Tibial nerve (tissue), 4 donors: Measurements from ENCODE around the gene MT2A. TPM values are rescaled to one million over a fixed set of nuclear protein-coding genes. Genes with fewer than 3 reads are reported as not detected.

Experiments used
- DNase-seq, 2 donors: peaks; one replicate each; pipeline ENCODE4 v3.0.0-alpha.2; 2019; ENCODE audit warnings: low spot score in 2 of 2
- H3K27ac ChIP-seq, 4 donors: fragments of 200-600 bp; sonication (generic) in 3 of 4; one replicate each; pipeline ENCODE4 v1.5.1; 2017 to 2019; ENCODE audit warnings: mild to moderate bottlenecking in 1 of 4
- H3K27me3 ChIP-seq, 2 donors: fragments of 200-600 bp; sonication (generic) in 1 of 2; one replicate each; pipeline versions ENCODE4 v1.5.1 to v1.6.0; 2017 to 2019
- H3K36me3 ChIP-seq, 3 donors: fragments of 200-600 bp; sonication (generic); one replicate each; pipeline ENCODE4 v1.5.1; 2018 to 2019
- H3K4me1 ChIP-seq, 4 donors: fragments of 200-600 bp; sonication (generic) in 3 of 4; one replicate each; pipeline ENCODE4 v1.5.1; 2017 to 2019
- H3K4me3 ChIP-seq, 4 donors: fragments of 200-600 bp; sonication (generic) in 3 of 4; one replicate each; pipeline ENCODE4 v1.5.1; 2017 to 2019; ENCODE audit warnings: mild to moderate bottlenecking in 1 of 4, moderate library complexity in 1 of 4
- H3K9me3 ChIP-seq, 4 donors: fragments of 200-600 bp; sonication (generic) in 3 of 4; one replicate each; pipeline ENCODE4 v1.5.1; 2017 to 2019
- EP300 ChIP-seq, 2 donors: sonication (generic); formaldehyde crosslinking; IDR thresholded peaks; one replicate each; pipeline ENCODE4 v1.6.1; 2017; ENCODE audit warnings: antibody characterized with exemption in 2 of 2, mild to moderate bottlenecking in 1 of 2
- POLR2A ChIP-seq, 2 donors: fragments of 450-650 bp; IDR thresholded peaks; one replicate each; pipeline ENCODE4 v1.6.1; 2017; ENCODE audit warnings: antibody characterized with exemption in 2 of 2, mild to moderate bottlenecking in 2 of 2, moderate library complexity in 2 of 2
- WGBS, 2 donors: methylation state at CpG; one replicate each; pipeline ENCODE4 v1.1.5; 2018; 5-methylcytosine and 5-hydroxymethylcytosine counted together
- total RNA-seq, 4 donors: library from RNA; depleted of rRNA; stranded (reverse); fragments of >200 nt; gene quantifications; one replicate each; pipeline ENCODE4 v1.1.0, GENCODE V29; 2016
- TF ChIP-seq, protein P1 (sequence below), 5 experiments: fragments of 200-600 bp in 3 of 5; fragments of 450-650 bp in 2 of 5; sonication (generic) in 3 of 5; IDR thresholded peaks; one replicate each; pipeline ENCODE4 v1.5.1; 2016 to 2019; ENCODE audit warnings: antibody characterized with exemption in 5 of 5, mild to moderate bottlenecking in 3 of 5, moderate library complexity in 2 of 5

MT2A gene
- total RNA-seq, 4 donors from 2014 or later: 154 to 612 (median 354) TPM

DNA sequence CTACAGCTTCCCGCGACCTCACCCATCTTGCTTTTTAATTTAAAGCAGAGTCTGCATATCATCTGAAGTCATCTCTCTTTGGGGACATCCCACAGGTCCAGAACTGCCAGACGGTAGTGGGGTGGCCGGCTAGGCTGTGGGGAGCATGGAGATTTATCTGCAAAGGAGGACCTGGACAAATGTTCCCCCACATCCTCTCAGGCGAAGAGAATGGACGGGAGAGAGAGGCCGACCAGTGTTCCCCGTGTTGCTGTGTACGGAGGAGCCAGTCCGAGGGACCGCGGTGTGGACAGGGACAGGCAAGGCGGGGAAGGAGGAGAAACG is 23.4 kb downstream of the MT2A start:
- H3K4me3 ChIP-seq: peak overlapping the region; percentile 38 to 60 (median 50)
- no peaks in the 10 kb centered on the region for H3K9me3 ChIP-seq
- H3K36me3 ChIP-seq: no peaks in the 10 kb centered on the region
- DNase-seq: no peak
- WGBS, 2 donors: 25 to 29% methylated on average over 13 to 14 of the region's 14 CpGs
- H3K27ac ChIP-seq: peak overlapping the region; percentile 47 to 94 (median 84)
- TF ChIP-seq EP300 (IDR thresholded peaks at IDR 0.05) (no peak), POLR2A (IDR thresholded peaks at IDR 0.05) (no peak)
- TF ChIP-seq, protein P1, sequence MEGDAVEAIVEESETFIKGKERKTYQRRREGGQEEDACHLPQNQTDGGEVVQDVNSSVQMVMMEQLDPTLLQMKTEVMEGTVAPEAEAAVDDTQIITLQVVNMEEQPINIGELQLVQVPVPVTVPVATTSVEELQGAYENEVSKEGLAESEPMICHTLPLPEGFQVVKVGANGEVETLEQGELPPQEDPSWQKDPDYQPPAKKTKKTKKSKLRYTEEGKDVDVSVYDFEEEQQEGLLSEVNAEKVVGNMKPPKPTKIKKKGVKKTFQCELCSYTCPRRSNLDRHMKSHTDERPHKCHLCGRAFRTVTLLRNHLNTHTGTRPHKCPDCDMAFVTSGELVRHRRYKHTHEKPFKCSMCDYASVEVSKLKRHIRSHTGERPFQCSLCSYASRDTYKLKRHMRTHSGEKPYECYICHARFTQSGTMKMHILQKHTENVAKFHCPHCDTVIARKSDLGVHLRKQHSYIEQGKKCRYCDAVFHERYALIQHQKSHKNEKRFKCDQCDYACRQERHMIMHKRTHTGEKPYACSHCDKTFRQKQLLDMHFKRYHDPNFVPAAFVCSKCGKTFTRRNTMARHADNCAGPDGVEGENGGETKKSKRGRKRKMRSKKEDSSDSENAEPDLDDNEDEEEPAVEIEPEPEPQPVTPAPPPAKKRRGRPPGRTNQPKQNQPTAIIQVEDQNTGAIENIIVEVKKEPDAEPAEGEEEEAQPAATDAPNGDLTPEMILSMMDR (IDR thresholded peaks at IDR 0.05): no peak
- H3K27me3 ChIP-seq: peaks cover 0 to 21% of the 10 kb centered on the region in 2 donors
- H3K4me1 ChIP-seq: peaks cover 0 to 63% (median 13%) of the 10 kb centered on the region in 4 donors

DNA sequence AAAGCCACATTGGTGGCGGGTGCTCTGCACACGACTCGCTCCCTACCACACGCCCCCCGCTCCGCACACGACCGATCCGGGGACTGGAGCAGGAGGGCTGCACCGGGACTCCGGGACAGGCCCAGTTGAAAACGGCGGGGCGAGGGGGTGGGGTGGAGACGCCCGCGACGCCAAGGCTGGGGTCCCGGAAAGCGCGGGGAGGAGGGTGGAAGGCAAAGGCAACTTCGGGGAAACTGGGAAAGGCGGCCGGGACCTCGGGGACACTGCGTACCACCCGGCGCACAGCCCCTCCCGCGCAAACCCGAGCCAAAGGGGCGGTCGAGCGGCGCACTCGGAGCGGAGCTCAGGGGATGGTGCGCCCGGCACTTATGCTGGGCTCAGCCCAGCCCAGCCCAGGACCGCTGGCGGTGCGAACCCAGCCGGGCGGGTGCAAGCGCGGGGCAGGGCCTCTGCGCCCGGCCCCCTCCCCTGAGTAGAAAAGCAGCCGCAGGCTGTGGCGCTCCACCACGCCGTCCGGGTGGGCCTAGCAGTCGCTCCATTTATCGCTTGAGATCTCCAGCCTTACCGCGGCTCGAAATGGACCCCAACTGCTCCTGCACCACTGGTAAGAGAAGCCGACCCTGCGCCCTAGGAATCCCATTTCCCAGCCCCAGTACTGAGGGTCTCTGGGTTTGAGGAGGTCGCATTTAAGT is 23.9 kb downstream of the MT2A start, which contains the start of gene MT1M:
Gene MT1M, plus strand, starts transcription at position 504 of the 692 bp plus-strand sequence. Its CDS starts 73 bp downstream, at position 577.
- WGBS, 2 donors: 0 to 1% methylated on average over 27 to 55 of the region's 61 CpGs
- Histone ChIP-seq H3K36me3 (no peaks in the 10 kb centered on the region), H3K27ac (peak within 1 kb of the TSS; percentile 47 to 94 (median 84)), H3K27me3 (peaks cover 0 to 24% of the 10 kb centered on the region in 2 donors), H3K4me1 (peaks cover 0 to 61% (median 13%) of the 10 kb centered on the region in 4 donors), H3K4me3 (peak within 1 kb of the TSS; percentile 38 to 60 (median 50)), H3K9me3 (no peaks in the 10 kb centered on the region)
- no peak for DNase-seq
- TF ChIP-seq EP300 (IDR thresholded peaks at IDR 0.05) (peak; percentile 45 to 93), POLR2A (IDR thresholded peaks at IDR 0.05) (peak; percentile 47 to 56)
- TF ChIP-seq, protein P1 (IDR thresholded peaks at IDR 0.05): peak in 1 of 5 experiments; percentile 23

DNA sequence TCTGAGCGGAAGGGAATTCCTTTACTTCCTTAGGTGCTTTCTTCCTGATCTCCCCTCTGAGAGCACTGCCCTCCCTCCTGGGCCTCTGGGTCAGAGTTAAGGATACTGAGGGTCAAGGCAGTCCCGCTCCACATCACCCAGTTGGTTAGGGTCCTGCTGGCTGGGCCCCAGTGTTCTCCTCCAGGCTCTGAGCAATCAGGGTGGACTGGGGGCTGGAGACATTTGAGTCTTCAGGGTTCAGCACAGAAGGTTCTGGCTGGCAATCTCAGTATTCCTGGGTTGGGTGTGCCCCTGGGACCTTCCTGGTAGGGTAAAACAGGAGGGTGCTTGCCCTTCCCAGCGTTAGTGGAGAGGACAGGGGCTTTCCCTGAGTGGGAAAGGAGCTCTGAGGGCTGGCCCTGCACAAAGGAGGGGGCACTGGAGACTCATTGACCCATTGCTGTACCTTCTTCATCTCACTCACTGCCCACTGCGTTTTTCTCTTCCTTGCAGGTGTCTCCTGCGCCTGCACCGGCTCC is 24.5 kb downstream of the MT2A start:
- H3K4me1 ChIP-seq: peaks cover 0 to 64% (median 14%) of the 10 kb centered on the region in 4 donors
- H3K36me3 ChIP-seq: no peaks in the 10 kb centered on the region
- no peak for DNase-seq
- H3K27ac ChIP-seq: peak overlapping the region; percentile 47 to 94 (median 84)
- peak overlapping the region; percentile 38 to 60 (median 50) for H3K4me3 ChIP-seq
- H3K27me3 ChIP-seq: peaks cover 0 to 29% of the 10 kb centered on the region in 2 donors
- WGBS, 2 donors: 51% methylated on average over 6 of the region's 6 CpGs
- TF ChIP-seq EP300 (IDR thresholded peaks at IDR 0.05): no peak
- TF ChIP-seq POLR2A (IDR thresholded peaks at IDR 0.05): no peak
- TF ChIP-seq, protein P1 (IDR thresholded peaks at IDR 0.05): no peak
- H3K9me3 ChIP-seq: no peaks in the 10 kb centered on the region

DNA sequence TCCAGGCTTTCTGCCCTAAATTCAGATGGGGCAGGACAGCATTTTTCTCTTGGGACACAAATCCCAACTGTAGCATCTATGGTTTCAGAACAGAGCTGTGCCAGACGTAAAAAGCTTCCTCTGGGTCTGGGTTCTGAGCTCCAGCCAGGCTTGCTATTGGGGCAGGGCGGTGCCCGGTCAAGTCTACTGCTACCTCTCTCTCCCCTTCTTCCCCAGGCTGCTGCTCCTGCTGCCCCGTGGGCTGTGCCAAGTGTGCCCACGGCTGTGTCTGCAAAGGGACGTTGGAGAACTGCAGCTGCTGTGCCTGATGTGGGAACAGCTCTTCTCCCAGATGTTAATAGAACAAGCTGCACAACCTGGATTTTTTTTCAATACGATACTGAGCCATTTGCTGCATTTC is 25.2 kb downstream of the MT2A start:
- Histone ChIP-seq H3K4me3 (peak overlapping the region; percentile 38 to 60 (median 50)), H3K36me3 (no peaks in the 10 kb centered on the region), H3K4me1 (peaks cover 0 to 69% (median 17%) of the 10 kb centered on the region in 4 donors), H3K27ac (peak overlapping the region in 3 of 4 donors; percentile 47 to 94 (median 90)), H3K27me3 (peaks cover 0 to 36% of the 10 kb centered on the region in 2 donors), H3K9me3 (no peaks in the 10 kb centered on the region)
- TF ChIP-seq EP300 (IDR thresholded peaks at IDR 0.05): no peak
- TF ChIP-seq POLR2A (IDR thresholded peaks at IDR 0.05): no peak
- WGBS, 2 donors: 60 to 68% methylated on average over 6 to 7 of the region's 7 CpGs
- DNase-seq: no peak

DNA sequence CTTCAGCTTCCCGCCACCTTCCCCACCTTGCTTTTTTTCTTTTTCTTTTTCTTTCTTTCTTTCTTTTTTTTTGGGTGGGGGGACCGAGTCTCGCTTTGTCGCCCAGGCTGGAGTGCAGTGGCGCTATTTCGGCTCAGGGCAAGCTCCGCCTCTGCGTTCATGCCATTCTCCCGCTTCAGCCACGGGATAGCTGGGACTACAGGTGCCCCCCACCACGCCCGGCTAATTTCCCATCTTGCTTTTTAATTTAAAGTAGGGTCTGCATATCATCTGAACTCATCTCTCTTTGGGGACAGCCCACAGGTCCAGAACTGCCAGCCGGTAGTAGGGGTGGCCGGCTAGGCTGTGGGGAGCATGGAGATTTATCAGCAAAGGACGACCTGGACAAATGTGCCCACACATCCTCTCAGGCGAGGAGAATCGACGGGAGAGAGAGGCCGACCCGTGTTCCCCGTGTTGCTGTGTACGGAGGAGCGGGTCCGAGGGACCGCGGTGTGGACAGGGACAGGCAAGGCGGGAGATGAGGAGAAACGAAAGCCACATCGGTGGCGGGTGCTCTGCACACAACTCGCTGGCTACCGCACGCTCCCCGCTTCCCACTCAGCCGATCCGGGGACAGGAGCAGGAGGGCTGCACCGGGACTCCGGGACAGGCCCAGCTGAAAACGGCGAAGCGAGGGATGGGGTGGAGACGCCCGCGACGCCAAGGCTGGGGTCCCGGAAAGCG is 26.5 kb downstream of the MT2A start:
- DNase-seq: no peak
- peak overlapping the region in 2 of 4 donors; percentile 20 to 37 for H3K4me3 ChIP-seq
- H3K27ac ChIP-seq: peak overlapping the region in 2 of 4 donors; percentile 10 to 40
- WGBS, 2 donors: 49 to 52% methylated on average over 47 of the region's 47 CpGs
- H3K27me3 ChIP-seq: peaks cover 0 to 47% of the 10 kb centered on the region in 2 donors
- H3K36me3 ChIP-seq: no peaks in the 10 kb centered on the region
- H3K9me3 ChIP-seq: no peaks in the 10 kb centered on the region
- H3K4me1 ChIP-seq: peaks cover 0 to 70% (median 23%) of the 10 kb centered on the region in 4 donors
- TF ChIP-seq, protein P1 (IDR thresholded peaks at IDR 0.05): no peak
